NCI-H1105 treated with DMSO at 0.1 percent for 48 hours (cell line): Measurements from ENCODE around the gene CDH23.

ENCODE experiments used
- DNase-seq: peaks from one replicate; lab custom pipeline; 2025; lab: John Stamatoyannopoulos, UW

CDH23 gene

GRCh38 chr10:71711052-71711623 lies 314.4 kb downstream of the CDH23 start:
- no peak for DNase-seq

GRCh38 chr10:71712170-71712569 lies 315.4 kb downstream of the CDH23 start:
- DNase-seq = no peak

GRCh38 chr10:71712572-71713134 lies 315.9 kb downstream of the CDH23 start:
- DNase-seq = no peak

DNA sequence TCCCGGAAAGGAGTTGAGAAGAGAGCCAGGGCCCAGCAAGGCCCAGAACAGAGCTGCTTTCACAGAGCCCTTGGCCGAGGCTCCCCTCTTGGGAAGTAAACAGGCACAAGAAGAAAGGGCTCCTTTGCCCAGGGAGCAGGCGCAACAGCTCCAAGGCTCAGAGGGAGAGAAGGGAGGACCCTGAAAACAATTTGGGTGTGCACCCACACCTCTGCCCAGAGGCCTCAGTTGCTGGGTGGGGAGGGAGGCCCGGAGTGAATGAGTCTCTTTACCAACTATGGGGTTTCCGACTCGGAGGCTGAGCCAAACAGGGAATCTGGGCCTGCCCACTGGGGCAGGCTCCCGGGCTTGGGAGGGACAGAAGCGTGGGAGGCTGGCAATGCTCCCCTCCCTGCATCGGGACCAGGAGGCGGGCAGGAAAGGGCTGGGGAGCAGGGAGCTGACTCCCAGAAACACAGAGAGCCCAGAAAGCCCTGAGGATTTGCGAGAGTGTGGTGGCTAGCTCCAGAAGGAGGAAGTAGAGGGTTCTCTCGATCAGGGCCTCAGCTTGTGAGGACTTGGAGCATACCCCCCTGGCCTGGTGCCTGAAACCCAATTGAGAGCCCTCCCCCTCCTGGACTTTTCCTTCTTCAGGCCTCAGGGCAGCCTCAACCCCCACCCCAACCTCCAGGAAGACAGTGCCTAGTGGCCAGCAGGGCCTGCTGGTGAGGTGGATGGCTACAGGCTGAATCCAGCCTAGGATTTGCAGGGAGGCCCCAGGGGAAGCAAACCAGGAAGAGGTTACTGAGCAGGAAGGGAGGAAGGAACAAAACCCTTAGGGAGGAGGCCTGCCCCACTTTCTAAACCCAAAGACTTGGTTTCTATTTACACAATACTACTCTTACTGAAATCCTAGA lies 316.7 kb downstream of the CDH23 start:
- DNase-seq = no peak

DNA sequence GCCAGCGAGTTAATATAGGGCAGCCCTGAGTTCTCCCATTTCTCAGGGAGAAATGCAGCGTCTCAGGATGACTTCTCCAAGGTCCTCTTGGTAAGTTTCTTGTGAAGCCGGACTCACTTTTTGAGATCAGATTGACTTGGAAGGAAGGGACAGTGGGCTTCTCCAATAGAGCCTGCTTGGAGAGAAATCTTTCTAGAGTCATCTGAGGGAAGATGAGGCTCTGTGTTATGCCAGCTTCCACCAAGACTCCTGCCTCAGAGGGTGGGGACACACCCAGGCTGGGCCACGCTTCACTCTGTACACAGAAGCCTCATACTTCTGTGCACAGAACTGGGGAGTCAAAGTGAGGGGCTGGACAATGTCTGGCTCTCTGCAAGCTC lies 317.3 kb downstream of the CDH23 start:
- DNase-seq = no peak

DNA sequence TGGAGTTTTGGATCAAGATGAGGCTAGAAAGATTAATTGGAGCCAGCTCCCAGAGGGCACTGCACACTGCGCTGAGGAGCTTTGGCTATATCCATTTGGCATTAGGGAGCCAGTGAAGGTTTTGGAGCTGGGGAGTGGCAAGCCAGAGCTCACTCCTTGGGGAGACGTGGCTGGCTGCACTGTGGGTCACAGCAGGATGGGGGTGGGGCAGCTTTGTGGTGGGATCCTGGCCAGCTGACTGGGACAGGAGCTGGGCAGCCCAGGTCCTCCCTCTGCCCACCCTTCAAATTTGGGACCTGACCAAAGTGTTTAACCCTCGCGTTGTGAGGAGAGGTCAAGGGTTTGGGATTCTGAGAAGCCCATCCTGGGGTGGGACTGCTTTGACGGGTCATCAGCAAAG lies 317.9 kb downstream of the CDH23 start:
- DNase-seq = no peak

GRCh38 chr10:71715026-71715425 lies 318.3 kb downstream of the CDH23 start:
- no peak for DNase-seq

DNA sequence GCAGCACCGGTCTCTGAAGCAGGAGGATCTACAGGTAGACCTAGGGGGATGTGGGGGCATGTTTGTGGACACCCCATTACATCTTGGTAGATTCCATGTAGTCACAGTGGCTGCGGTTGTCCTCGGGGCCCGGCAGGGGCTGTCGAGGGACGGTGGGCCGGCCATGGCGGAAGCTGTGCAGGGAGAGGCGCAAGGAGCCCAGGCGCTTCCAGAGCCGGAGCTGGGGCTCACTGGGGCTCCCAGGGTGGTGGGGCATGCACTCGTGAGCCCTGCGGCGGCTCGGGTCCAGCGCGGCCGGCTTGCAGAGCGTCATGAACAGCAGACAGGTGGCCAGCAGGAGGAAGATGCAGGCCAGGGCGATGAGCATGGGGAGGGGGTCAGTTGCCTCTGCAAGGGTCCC lies 319.1 kb downstream of the CDH23 start:
- DNase-seq = no peak

DNA sequence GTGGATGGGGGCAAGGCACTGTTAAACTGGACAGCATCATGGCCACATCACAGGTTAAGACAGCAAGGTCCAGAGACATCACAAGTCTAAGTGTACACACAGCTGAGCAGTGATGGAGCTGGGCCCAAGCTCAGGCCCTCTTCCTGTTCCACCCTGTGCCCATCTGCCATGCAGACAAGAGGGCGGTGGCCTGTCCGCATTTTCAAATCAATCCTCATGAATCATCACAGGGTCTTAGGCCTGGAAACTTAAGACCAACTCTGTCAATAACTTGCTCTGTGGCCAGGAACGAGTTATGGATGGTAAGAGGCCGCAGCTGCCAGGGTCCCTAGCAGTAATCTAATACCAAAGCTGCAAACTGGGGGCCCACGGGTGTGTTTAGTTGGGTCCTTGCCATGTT lies 319.7 kb downstream of the CDH23 start:
- no peak for DNase-seq

GRCh38 chr10:71717056-71717455 lies 320.3 kb downstream of the CDH23 start:
- no peak for DNase-seq

GRCh38 chr10:71717551-71717951 lies 320.8 kb downstream of the CDH23 start:
- no peak for DNase-seq

DNA sequence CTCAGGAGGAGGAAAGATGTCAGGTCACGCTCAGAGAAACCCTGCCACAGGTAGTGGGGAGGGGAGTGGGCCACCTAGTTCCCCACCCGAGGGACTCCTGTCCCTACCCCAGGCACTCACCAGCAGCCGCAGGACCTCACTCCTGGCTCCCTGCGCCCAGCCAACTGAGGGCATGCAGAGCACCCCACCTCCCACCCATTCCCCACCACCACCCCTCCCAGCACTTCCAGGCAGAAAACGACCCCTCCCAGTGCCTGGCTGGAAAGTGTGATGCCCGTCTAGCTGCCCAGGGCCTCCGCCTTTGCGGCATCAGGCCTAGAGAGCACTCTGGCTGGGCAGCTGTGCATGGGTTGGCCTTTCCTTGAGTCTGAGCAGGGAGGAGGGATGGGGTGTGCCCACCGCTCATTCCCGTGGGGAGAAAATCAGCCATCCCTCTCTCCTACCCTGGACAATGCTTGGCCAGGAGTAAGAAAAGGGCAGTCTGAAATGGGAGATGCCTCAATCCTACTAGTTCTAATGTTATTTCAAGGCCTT lies 321.5 kb downstream of the CDH23 start:
- DNase-seq = no peak

- no peak for DNase-seq
These were observed 322.3 kb downstream of the CDH23 start for GRCh38 chr10:71719042-71719441.

- no peak for DNase-seq
These were observed 322.9 kb downstream of the CDH23 start, which contains the start of gene C10orf105 for GRCh38 chr10:71719464-71720201. TSS of gene C10orf105 (minus strand) at chr10:71719778. CDS start at chr10:71716337, 3,441 bp downstream.

DNA sequence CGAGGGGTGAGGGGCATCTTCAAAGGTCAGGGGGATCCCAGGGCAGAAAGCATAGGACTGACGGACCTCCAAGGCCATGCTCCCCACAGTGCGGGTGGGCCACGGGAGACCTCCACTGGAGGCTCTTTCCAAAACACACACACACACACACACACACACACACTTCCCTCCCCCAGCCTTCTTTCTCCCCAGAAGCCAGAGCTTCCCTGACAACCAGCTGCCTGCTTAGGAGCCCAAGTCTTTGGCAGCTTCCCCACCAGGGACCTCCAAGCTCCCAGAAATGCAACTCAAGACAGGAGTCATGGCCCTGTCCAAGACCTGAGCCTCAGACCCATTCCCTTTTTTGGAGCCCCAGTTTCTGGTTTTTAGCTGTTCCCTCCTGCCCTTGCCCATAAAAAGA lies 323.6 kb downstream of the CDH23 start:
- DNase-seq = no peak

DNA sequence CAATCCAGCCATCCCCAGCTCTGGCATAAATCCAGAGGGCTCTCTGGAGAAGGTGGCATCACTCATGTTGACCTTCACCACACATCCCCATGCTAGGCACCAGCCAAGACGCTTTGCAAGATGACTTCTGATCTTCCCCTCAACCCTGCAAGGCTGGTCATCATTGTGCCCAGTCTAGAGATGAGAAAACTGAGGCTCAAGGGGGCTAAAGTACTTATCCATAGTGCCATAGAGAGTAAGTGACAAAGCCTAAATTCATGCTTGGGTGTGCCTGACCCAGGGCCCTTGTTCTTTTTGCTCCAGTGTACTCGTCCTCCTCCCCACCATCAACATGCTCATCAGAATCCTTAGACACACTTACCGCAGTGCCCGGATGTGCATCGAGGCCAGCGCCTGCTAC lies 324.6 kb downstream of the CDH23 start:
- DNase-seq = no peak

DNA sequence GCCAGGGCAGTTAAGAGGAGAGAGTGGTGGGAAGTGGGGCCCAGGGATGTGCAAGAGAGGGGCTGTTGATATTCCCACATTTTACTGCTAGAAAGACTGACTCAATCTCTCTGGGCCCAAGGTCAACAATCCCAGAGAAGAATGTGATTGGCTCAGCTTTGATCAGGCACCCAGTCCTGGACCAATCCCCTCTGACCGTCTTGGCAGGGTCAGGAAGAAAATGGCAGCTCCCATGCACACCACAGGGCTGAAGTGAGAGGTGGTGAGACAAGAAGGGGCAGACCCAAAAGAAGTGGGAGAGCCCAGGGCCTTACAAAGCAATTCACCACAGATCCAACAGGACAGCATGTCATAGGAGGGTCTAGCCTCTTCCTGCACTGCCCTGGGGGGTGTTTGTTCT lies 326.1 kb downstream of the CDH23 start:
- DNase-seq = no peak

DNA sequence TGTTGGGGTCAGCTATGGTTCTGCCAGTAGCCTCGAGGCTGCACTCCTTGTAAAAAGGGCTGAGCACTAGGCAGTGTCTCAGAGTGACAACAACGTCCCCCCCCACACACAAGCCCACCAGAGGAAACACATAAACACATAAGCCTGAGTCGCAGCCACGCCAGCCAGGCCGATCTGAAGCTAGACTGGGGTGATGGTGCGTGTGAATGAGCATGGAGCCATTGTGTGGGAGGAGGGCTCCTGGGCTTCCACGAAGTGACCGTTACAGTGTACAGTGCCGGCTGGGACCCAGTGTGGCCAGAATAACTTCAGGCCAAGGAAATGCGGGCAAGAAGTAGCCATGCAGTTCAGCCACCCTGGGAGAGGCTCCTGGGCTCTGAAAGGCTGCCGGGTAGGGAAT lies 326.6 kb downstream of the CDH23 start:
- DNase-seq = no peak

DNA sequence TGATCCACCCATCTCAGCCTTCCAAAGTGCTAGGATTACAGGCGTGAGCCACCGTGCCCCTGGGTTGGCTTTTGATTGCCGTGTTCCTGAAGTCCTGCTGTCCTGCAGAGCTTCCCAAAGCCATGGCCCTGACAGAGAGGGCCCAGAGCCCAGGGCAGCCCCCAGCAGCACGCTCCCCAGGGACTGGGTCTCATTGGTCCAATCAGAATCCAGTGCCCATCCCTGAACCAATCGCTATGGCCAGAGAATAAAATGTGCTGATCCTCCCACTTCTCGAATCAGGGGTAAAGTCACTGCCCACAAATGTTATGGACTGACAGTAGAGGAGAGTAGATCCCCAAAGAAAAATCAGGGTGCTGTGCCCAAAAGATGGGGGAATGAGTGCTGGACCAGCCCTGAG lies 327.8 kb downstream of the CDH23 start:
- DNase-seq = no peak

- DNase-seq = no peak
These were observed 328.5 kb downstream of the CDH23 start for GRCh38 chr10:71725249-71725648.

- no peak for DNase-seq
These were observed 329.4 kb downstream of the CDH23 start for GRCh38 chr10:71725998-71726579.

- DNase-seq = no peak
These were observed 329.9 kb downstream of the CDH23 start for GRCh38 chr10:71726580-71727104.
